Measurements from ENCODE around the gene FBXW4.

The FBXW4 gene

GRCh38 chr10:101615525-101616116, 79.3 kb downstream of the FBXW4 start:
- Mint-ChIP-seq H3K36me3 (ENCODE audit: low read depth) (peaks cover 15% of the 10 kb centered on the region), H3K4me3 (no peak overlapping the region), H3K4me1 (peaks cover 63% of the 10 kb centered on the region), H3K9me3 (no peaks in the 10 kb centered on the region), H3K27ac (no peak overlapping the region), H3K27me3 (ENCODE audit: low read depth, poor library complexity) (peaks cover 2% of the 10 kb centered on the region)
- no peak for DNase-seq
- TF ChIP-seq CTCF (IDR thresholded peaks at IDR 0.05): no peak

GRCh38 chr10:101614663-101615524, 80.1 kb downstream of the FBXW4 start:
- H3K27me3 Mint-ChIP-seq (ENCODE audit: low read depth, poor library complexity): peaks cover 2% of the 10 kb centered on the region
- peaks cover 16% of the 10 kb centered on the region for H3K36me3 Mint-ChIP-seq (ENCODE audit: low read depth)
- no peaks in the 10 kb centered on the region for H3K9me3 Mint-ChIP-seq
- peaks cover 64% of the 10 kb centered on the region for H3K4me1 Mint-ChIP-seq
- TF ChIP-seq CTCF (IDR thresholded peaks at IDR 0.05): no peak
- no peak overlapping the region for H3K27ac Mint-ChIP-seq
- no peak overlapping the region for H3K4me3 Mint-ChIP-seq
- no peak for DNase-seq

- peaks cover 2% of the 10 kb centered on the region for H3K27me3 Mint-ChIP-seq (ENCODE audit: low read depth, poor library complexity)
- no peak overlapping the region for H3K4me3 Mint-ChIP-seq
- H3K4me1 Mint-ChIP-seq: peaks cover 69% of the 10 kb centered on the region
- TF ChIP-seq CTCF (IDR thresholded peaks at IDR 0.05): no peak
- no peaks in the 10 kb centered on the region for H3K9me3 Mint-ChIP-seq
- DNase-seq: no peak
- peaks cover 25% of the 10 kb centered on the region for H3K36me3 Mint-ChIP-seq (ENCODE audit: low read depth)
- H3K27ac Mint-ChIP-seq: no peak overlapping the region
Observed at GRCh38 chr10:101613646-101614045, 81.3 kb downstream of the FBXW4 start.

GRCh38 chr10:101612872-101613271, 82.1 kb downstream of the FBXW4 start:
- Mint-ChIP-seq H3K27me3 (ENCODE audit: low read depth, poor library complexity) (no peaks in the 10 kb centered on the region), H3K27ac (peak overlapping the region; percentile 67), H3K9me3 (no peaks in the 10 kb centered on the region), H3K36me3 (ENCODE audit: low read depth) (peaks cover 32% of the 10 kb centered on the region), H3K4me3 (no peak overlapping the region), H3K4me1 (peaks cover 64% of the 10 kb centered on the region)
- DNase-seq: no peak
- no peak for TF ChIP-seq CTCF (IDR thresholded peaks at IDR 0.05)

GRCh38 chr10:101612086-101612485, 82.9 kb downstream of the FBXW4 start:
- H3K4me1 Mint-ChIP-seq: peaks cover 64% of the 10 kb centered on the region
- peaks cover 32% of the 10 kb centered on the region for H3K36me3 Mint-ChIP-seq (ENCODE audit: low read depth)
- no peaks in the 10 kb centered on the region for H3K9me3 Mint-ChIP-seq
- H3K27me3 Mint-ChIP-seq (ENCODE audit: low read depth, poor library complexity): no peaks in the 10 kb centered on the region
- H3K27ac Mint-ChIP-seq: no peak overlapping the region
- H3K4me3 Mint-ChIP-seq: no peak overlapping the region
- DNase-seq: no peak
- no peak for TF ChIP-seq CTCF (IDR thresholded peaks at IDR 0.05)

All from nephron progenitor cell (in vitro differentiated cells).